Measurements from ENCODE around the gene KIF26B.
"Not testable (repeated sequence)": the region's sequence is repeated elsewhere in the genome, so short reads cannot be mapped to it uniquely, and the experiment has no call there.

The KIF26B gene

GRCh38 chr1:245283001-245283400 lies 128.2 kb downstream of the KIF26B start:
- DNase-seq (ENCODE audit: low read depth) = no peak

GRCh38 chr1:245285168-245285567 lies 130.4 kb downstream of the KIF26B start:
- no peak for DNase-seq (ENCODE audit: low read depth)

GRCh38 chr1:245288796-245289195 lies 134.0 kb downstream of the KIF26B start:
- DNase-seq (ENCODE audit: low read depth) = no peak

GRCh38 chr1:245290836-245291235 lies 136.1 kb downstream of the KIF26B start:
- DNase-seq (ENCODE audit: low read depth) = no peak

- no peak for DNase-seq (ENCODE audit: low read depth)
Measured at GRCh38 chr1:245291351-245291750, 136.6 kb downstream of the KIF26B start.

- no peak for DNase-seq (ENCODE audit: low read depth)
Measured at GRCh38 chr1:245292141-245292540, 137.4 kb downstream of the KIF26B start.

GRCh38 chr1:245292553-245292952 lies 137.8 kb downstream of the KIF26B start:
- no peak for DNase-seq (ENCODE audit: low read depth)

GRCh38 chr1:245294020-245294419 lies 139.2 kb downstream of the KIF26B start:
- DNase-seq (ENCODE audit: low read depth) = no peak

- DNase-seq (ENCODE audit: low read depth) = no peak
Measured at GRCh38 chr1:245298781-245299180, 144.0 kb downstream of the KIF26B start.

- no peak for DNase-seq (ENCODE audit: low read depth)
Measured at GRCh38 chr1:245301162-245301580, 146.4 kb downstream of the KIF26B start.

- no peak for DNase-seq (ENCODE audit: low read depth)
Measured at GRCh38 chr1:245301921-245302320, 147.1 kb downstream of the KIF26B start.

GRCh38 chr1:245304698-245305097 lies 149.9 kb downstream of the KIF26B start:
- DNase-seq (ENCODE audit: low read depth) = no peak

- DNase-seq (ENCODE audit: low read depth) = no peak
Measured at GRCh38 chr1:245306020-245306419, 151.2 kb downstream of the KIF26B start.

- no peak for DNase-seq (ENCODE audit: low read depth)
Measured at GRCh38 chr1:245306628-245307410, 152.0 kb downstream of the KIF26B start.

- DNase-seq (ENCODE audit: low read depth) = no peak
Measured at GRCh38 chr1:245310571-245311531, 156.1 kb downstream of the KIF26B start.

- DNase-seq (ENCODE audit: low read depth) = no peak
Measured at GRCh38 chr1:245311887-245312536, 157.2 kb downstream of the KIF26B start.

- DNase-seq (ENCODE audit: low read depth) = no peak
Measured at GRCh38 chr1:245313576-245313975, 158.8 kb downstream of the KIF26B start.

GRCh38 chr1:245316784-245317183 lies 162.0 kb downstream of the KIF26B start:
- DNase-seq (ENCODE audit: low read depth) = no peak

- DNase-seq (ENCODE audit: low read depth) = no peak
Measured at GRCh38 chr1:245317217-245317616, 162.4 kb downstream of the KIF26B start.

GRCh38 chr1:245319094-245319493 lies 164.3 kb downstream of the KIF26B start:
- DNase-seq (ENCODE audit: low read depth) = no peak

- DNase-seq (ENCODE audit: low read depth) = no peak
Measured at GRCh38 chr1:245322673-245323072, 167.9 kb downstream of the KIF26B start.

- not testable (repeated sequence) for DNase-seq (ENCODE audit: low read depth)
Measured at GRCh38 chr1:245323765-245324164, 169.0 kb downstream of the KIF26B start.

Data from HS-27A (cell line).